Neural cell (in vitro differentiated cells): ENCODE data around the gene STAG2. TPM values are rescaled to one million over a fixed set of nuclear protein-coding genes. Genes with fewer than 3 reads are reported as not detected.

Experiments used
- H2AFZ ChIP-seq: fragments of 200-600, 300-800 bp; sonication (generic), shearing (Covaris generic); 2 replicates; pipeline ENCODE4 v1.6.0; 2014; ENCODE audit warnings: low read depth, mild to moderate bottlenecking, antibody characterized with exemption, low read length, moderate library complexity
- H3F3A ChIP-seq: fragments of 200-600 bp; shearing (Covaris generic); 2 replicates; pipeline ENCODE4 v1.6.1; 2016; ENCODE audit warnings: mild to moderate bottlenecking, moderate library complexity, mixed read lengths, antibody characterized with exemption, low read length; ENCODE audit not compliant: insufficient read depth, poor library complexity, severe bottlenecking
- H3K27ac ChIP-seq: fragments of 200-600, 300-800 bp; sonication (generic), shearing (Covaris generic); 2 replicates; pipeline ENCODE4 v1.5.1; 2014; ENCODE audit warnings: mild to moderate bottlenecking, low read length, moderate library complexity
- H3K27me3 ChIP-seq: fragments of 300-800, 200-600 bp; sonication (generic), shearing (Covaris generic); 2 replicates; pipeline ENCODE4 v1.6.0; 2014; ENCODE audit warnings: mild to moderate bottlenecking, low read depth, low read length, moderate library complexity; ENCODE audit not compliant: insufficient read depth
- H3K36me3 ChIP-seq: fragments of 300-800, 200-600 bp; sonication (generic), shearing (Covaris generic); 2 replicates; pipeline ENCODE4 v1.5.1; 2014; ENCODE audit warnings: mild to moderate bottlenecking, antibody characterized with exemption, low read length, moderate library complexity; ENCODE audit not compliant: insufficient read depth
- H3K4me2 ChIP-seq: fragments of 300-800, 200-600 bp; sonication (generic), shearing (Covaris generic); 2 replicates; pipeline ENCODE4 v1.6.0; 2014; ENCODE audit warnings: mild to moderate bottlenecking, low read length
- H3K4me3 ChIP-seq: fragments of 300-800, 200-600 bp; sonication (generic), shearing (Covaris generic); 2 replicates; pipeline ENCODE4 v1.5.1; 2014; ENCODE audit warnings: mild to moderate bottlenecking, low read length, moderate library complexity
- H3K79me2 ChIP-seq: fragments of 200-600 bp; shearing (Covaris generic); replicated peaks from 2 replicates; pipeline ENCODE4 v1.6.0; 2014; ENCODE audit warnings: mild to moderate bottlenecking, low read length, moderate library complexity; ENCODE audit not compliant: insufficient read depth
- H3K9ac ChIP-seq: fragments of 300-800, 200-600 bp; sonication (generic), shearing (Covaris generic); 2 replicates; pipeline ENCODE4 v1.6.1; 2016; ENCODE audit warnings: mild to moderate bottlenecking, low read length, mixed read lengths
- H3K9me2 ChIP-seq: fragments of 200-600 bp; shearing (Covaris generic); 2 replicates; pipeline ENCODE4 v1.6.1; 2016; ENCODE audit warnings: mild to moderate bottlenecking, low read length, mixed read lengths; ENCODE audit not compliant: insufficient read depth
- H3K9me3 ChIP-seq: fragments of 200-600, 300-800 bp; sonication (generic), shearing (Covaris generic); 2 replicates; pipeline ENCODE4 v1.6.1; 2016; ENCODE audit warnings: mild to moderate bottlenecking, mixed run types, low read length, moderate library complexity, mixed read lengths
- H4K20me1 ChIP-seq: fragments of 200-600 bp; shearing (Covaris generic); 2 replicates; pipeline ENCODE4 v1.6.1; 2016; ENCODE audit warnings: mild to moderate bottlenecking, mixed run types; ENCODE audit not compliant: insufficient read depth
- EP300 ChIP-seq: fragments of 450-650 bp; conservative IDR thresholded peaks from 2 replicates; pipeline ENCODE4 v1.6.1; 2014; ENCODE audit warnings: antibody characterized with exemption, mild to moderate bottlenecking, moderate library complexity; ENCODE audit not compliant: poor library complexity, severe bottlenecking
- EZH2 ChIP-seq: fragments of 200-600, 300-800 bp; shearing (Covaris generic), sonication (generic); IDR thresholded peaks from 2 replicates; pipeline ENCODE4 v1.6.1; 2014; ENCODE audit warnings: antibody characterized with exemption, low read length, borderline replicate concordance, mild to moderate bottlenecking; ENCODE audit not compliant: insufficient read depth, poor library complexity, severe bottlenecking
- MXI1 ChIP-seq: fragments of 450-650 bp; conservative IDR thresholded peaks from 2 replicates; pipeline ENCODE4 v1.6.1; 2014; ENCODE audit warnings: antibody characterized with exemption, mild to moderate bottlenecking; ENCODE audit not compliant: poor library complexity, severe bottlenecking
- POLR2AphosphoS5 ChIP-seq: IDR thresholded peaks from 2 replicates; pipeline ENCODE4 v1.6.1; 2012
- TAF1 ChIP-seq: IDR thresholded peaks from 2 replicates; pipeline ENCODE4 v1.6.1; 2012; ENCODE audit warnings: low read depth
- polyA plus RNA-seq: library from polyadenylated mRNA; depleted of rRNA; stranded (reverse); fragments of >200 nt; gene quantifications from 2 replicates; pipeline ENCODE4 v1.2.3, GENCODE V29; 2014
- TF ChIP-seq, protein P1 (sequence below): fragments of 450-650 bp; IDR thresholded peaks from 2 replicates; pipeline ENCODE4 v1.5.1; 2014; ENCODE audit warnings: antibody characterized with exemption, mild to moderate bottlenecking, moderate library complexity; ENCODE audit not compliant: poor library complexity, severe bottlenecking

The STAG2 gene
- polyA plus RNA-seq, 1 donor from 2014 or later: 26.5 TPM

- Histone ChIP-seq H3K27ac (no peak overlapping the region), H3F3A (no peaks in the 10 kb centered on the region), H3K9me3 (no peaks in the 10 kb centered on the region), H3K27me3 (no peaks in the 10 kb centered on the region), H4K20me1 (no peaks in the 10 kb centered on the region), H3K36me3 (no peaks in the 10 kb centered on the region), H3K4me3 (no peak overlapping the region), H3K4me2 (no peak overlapping the region), H3K79me2 (peaks cover 38% of the 10 kb centered on the region), H2AFZ (no peak overlapping the region), H3K9ac (no peak overlapping the region), H3K9me2 (no peaks in the 10 kb centered on the region)
- TF ChIP-seq EZH2: no peak
Observed at GRCh38 chrX:123989235-123989634, 27.7 kb downstream of the STAG2 start.

DNA sequence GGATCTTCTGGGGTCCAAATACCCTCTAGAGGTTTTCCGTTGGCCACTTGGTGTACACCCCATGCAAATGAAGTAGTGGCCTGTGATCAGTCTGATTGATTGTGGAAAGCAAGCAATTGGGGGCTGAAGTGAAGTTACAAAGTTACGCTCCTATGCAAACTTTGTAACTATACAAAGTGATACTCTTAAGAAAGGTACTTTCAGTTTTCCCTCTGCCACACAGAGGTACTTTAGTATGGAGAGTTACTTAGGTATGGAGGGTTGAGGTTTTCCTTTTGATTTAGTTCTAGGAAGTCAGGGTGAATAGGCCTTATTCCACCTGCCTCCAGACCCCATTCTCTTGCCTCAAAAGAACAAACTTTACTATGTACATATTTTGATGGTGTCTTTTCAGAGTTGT lies 28.7 kb downstream of the STAG2 start:
- no peaks in the 10 kb centered on the region for H3K36me3 ChIP-seq
- H3K9me3 ChIP-seq: no peaks in the 10 kb centered on the region
- no peaks in the 10 kb centered on the region for H3K9me2 ChIP-seq
- no peak overlapping the region for H3K4me2 ChIP-seq
- no peaks in the 10 kb centered on the region for H4K20me1 ChIP-seq
- H3F3A ChIP-seq: no peaks in the 10 kb centered on the region
- H3K27me3 ChIP-seq: no peaks in the 10 kb centered on the region
- TF ChIP-seq, protein P1, sequence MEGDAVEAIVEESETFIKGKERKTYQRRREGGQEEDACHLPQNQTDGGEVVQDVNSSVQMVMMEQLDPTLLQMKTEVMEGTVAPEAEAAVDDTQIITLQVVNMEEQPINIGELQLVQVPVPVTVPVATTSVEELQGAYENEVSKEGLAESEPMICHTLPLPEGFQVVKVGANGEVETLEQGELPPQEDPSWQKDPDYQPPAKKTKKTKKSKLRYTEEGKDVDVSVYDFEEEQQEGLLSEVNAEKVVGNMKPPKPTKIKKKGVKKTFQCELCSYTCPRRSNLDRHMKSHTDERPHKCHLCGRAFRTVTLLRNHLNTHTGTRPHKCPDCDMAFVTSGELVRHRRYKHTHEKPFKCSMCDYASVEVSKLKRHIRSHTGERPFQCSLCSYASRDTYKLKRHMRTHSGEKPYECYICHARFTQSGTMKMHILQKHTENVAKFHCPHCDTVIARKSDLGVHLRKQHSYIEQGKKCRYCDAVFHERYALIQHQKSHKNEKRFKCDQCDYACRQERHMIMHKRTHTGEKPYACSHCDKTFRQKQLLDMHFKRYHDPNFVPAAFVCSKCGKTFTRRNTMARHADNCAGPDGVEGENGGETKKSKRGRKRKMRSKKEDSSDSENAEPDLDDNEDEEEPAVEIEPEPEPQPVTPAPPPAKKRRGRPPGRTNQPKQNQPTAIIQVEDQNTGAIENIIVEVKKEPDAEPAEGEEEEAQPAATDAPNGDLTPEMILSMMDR: no peak
- TF ChIP-seq EZH2 (no peak), MXI1 (no peak), POLR2AphosphoS5 (no peak)
- peaks cover 42% of the 10 kb centered on the region for H3K79me2 ChIP-seq
- H3K27ac ChIP-seq: no peak overlapping the region
- H3K4me3 ChIP-seq: no peak overlapping the region
- H3K9ac ChIP-seq: no peak overlapping the region
- H2AFZ ChIP-seq: no peak overlapping the region

- no peak overlapping the region for H2AFZ ChIP-seq
- no peaks in the 10 kb centered on the region for H3K9me2 ChIP-seq
- no peaks in the 10 kb centered on the region for H3K9me3 ChIP-seq
- no peak overlapping the region for H3K9ac ChIP-seq
- H3K4me2 ChIP-seq: no peak overlapping the region
- no peak overlapping the region for H3K4me3 ChIP-seq
- H3K27ac ChIP-seq: no peak overlapping the region
- no peaks in the 10 kb centered on the region for H3K27me3 ChIP-seq
- no peak for TF ChIP-seq EP300
- H3K79me2 ChIP-seq: peaks cover 42% of the 10 kb centered on the region
- no peaks in the 10 kb centered on the region for H3K36me3 ChIP-seq
- H3F3A ChIP-seq: no peaks in the 10 kb centered on the region
- H4K20me1 ChIP-seq: no peaks in the 10 kb centered on the region
Observed at GRCh38 chrX:123990602-123991001, 29.1 kb downstream of the STAG2 start.

GRCh38 chrX:123993326-123993725 lies 31.8 kb downstream of the STAG2 start:
- H3K4me3 ChIP-seq: no peak overlapping the region
- no peaks in the 10 kb centered on the region for H4K20me1 ChIP-seq
- H2AFZ ChIP-seq: no peak overlapping the region
- H3K27ac ChIP-seq: no peak overlapping the region
- no peaks in the 10 kb centered on the region for H3K27me3 ChIP-seq
- no peaks in the 10 kb centered on the region for H3K36me3 ChIP-seq
- no peak for TF ChIP-seq TAF1
- no peak for TF ChIP-seq POLR2AphosphoS5
- no peak for TF ChIP-seq EZH2
- H3K9ac ChIP-seq: no peak overlapping the region
- H3K9me3 ChIP-seq: no peaks in the 10 kb centered on the region
- no peaks in the 10 kb centered on the region for H3F3A ChIP-seq
- no peak overlapping the region for H3K4me2 ChIP-seq
- H3K9me2 ChIP-seq: no peaks in the 10 kb centered on the region
- peaks cover 31% of the 10 kb centered on the region for H3K79me2 ChIP-seq
